Measurements from ENCODE around the gene FYB2.

DNA sequence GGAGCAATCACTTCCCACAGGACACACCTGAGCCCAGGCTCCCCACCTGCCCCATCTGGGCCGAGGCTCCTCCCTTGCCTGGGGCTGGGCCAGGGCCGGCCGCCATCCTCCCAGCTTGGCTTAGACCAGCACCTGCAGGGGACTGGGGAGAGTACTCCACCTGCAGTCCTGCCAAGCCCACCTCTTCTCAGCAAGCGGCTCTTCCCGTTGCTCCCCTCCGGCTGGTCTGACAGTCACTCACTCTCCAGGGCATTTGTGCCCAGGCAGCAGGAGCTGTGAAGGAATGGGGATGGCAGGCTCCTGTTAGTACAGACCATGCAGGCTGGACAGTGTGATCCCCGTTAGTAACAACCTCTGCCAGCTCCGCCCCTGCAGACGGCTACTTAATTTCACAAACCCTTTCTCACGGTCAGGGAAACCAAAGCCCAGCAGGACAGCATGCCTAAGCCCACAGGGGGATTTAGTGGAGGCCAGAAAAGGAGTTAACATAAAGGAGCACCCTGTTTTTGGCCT is at the start of gene FYB2:
- TF ChIP-seq, protein P1, sequence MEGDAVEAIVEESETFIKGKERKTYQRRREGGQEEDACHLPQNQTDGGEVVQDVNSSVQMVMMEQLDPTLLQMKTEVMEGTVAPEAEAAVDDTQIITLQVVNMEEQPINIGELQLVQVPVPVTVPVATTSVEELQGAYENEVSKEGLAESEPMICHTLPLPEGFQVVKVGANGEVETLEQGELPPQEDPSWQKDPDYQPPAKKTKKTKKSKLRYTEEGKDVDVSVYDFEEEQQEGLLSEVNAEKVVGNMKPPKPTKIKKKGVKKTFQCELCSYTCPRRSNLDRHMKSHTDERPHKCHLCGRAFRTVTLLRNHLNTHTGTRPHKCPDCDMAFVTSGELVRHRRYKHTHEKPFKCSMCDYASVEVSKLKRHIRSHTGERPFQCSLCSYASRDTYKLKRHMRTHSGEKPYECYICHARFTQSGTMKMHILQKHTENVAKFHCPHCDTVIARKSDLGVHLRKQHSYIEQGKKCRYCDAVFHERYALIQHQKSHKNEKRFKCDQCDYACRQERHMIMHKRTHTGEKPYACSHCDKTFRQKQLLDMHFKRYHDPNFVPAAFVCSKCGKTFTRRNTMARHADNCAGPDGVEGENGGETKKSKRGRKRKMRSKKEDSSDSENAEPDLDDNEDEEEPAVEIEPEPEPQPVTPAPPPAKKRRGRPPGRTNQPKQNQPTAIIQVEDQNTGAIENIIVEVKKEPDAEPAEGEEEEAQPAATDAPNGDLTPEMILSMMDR (IDR thresholded peaks at IDR 0.05): no peak
- TF ChIP-seq POLR2A (IDR thresholded peaks at IDR 0.05) (no peak), POLR2AphosphoS5 (IDR thresholded peaks at IDR 0.05) (no peak), EP300 (IDR thresholded peaks at IDR 0.05) (no peak)
